H1 (cell line): ENCODE data around the gene MXRA8. TPM values are rescaled to one million over a fixed set of nuclear protein-coding genes. Genes with fewer than 3 reads are reported as not detected.

Experiments used
- EZH2 ChIP-seq: fragments of 200-600 bp; sonication (generic); IDR thresholded peaks from 2 replicates; pipeline ENCODE4 v1.7.1; 2012; ENCODE audit warnings: low read depth, mild to moderate bottlenecking, moderate library complexity, low read length, inconsistent platforms; ENCODE audit not compliant: severe bottlenecking
- TAF7 ChIP-seq: optimal IDR thresholded peaks from 2 replicates; pipeline ENCODE3; 2011; ENCODE audit warnings: low read depth, mild to moderate bottlenecking, inconsistent platforms, low read length, moderate library complexity, borderline replicate concordance
- polyA plus RNA-seq, 7 experiments: library from polyadenylated mRNA; depleted of rRNA in 3 of 7; stranded (reverse) in 5 of 7; unstranded in 2 of 7; fragments of >200 nt in 5 of 7; fragments of 200-250 nt in 2 of 7; gene quantifications; 1 replicate in 5 of 7; 2 replicates in 1 of 7; 4 replicates in 1 of 7; pipeline versions ENCODE4 v1.2.1 to v1.2.3, GENCODE V29; 2011 to 2013; ENCODE audit warnings: missing spikeins in 2 of 7, mixed read lengths in 2 of 7
- total RNA-seq: library from RNA; stranded (reverse); fragmentation: NEBNext Ultra II Directional; extraction: Animal tissue kit (Norgen Biotek cat#: 25700); gene quantifications from 2 replicates; pipeline ENCODE4 v1.2.1, GENCODE V29; 2021

MXRA8 gene
- total and polyA plus RNA-seq, 2 of the 8 experiments (the other 6 are each of a cell fraction or from before 2014, with no cell fraction given) = 10.5 to 17.2 TPM

DNA sequence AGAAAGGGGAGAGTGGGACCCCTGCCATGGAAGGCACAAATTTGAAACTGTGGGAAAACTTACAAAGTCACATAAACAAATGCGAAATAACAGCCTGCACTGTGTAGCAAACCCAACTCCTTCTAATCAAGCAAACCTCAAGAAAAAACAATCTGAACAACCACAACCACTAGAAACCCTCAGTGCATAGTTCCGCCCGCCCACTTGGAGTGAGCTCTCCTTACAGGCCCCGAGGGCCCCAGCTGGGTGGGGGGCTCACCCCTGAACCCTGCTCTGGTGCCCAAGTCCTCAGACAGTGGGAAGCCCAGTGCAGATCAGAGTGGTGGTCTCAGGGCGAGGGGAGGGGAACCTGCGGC is 931 bp upstream of the MXRA8 start (continued):
- TF ChIP-seq EZH2 = no peak
- no peak for TF ChIP-seq TAF7
